Naive B cell (primary cell): ENCODE measurements around the gene SHROOM3. TPM values are rescaled to one million over a fixed set of nuclear protein-coding genes. Genes with fewer than 3 reads are reported as not detected.
A peak's percentile ranks its signal among the peaks of the same experiment; 100 is the strongest.

Experiments
- ATAC-seq, 2 donors: fragments of 150-1000 bp; cut with Tn5 transposase; 2 replicates each; pipeline ENCODE4 v1.10.0; 2021; ENCODE audit warnings: low read depth in 2 of 2, mild to moderate bottlenecking in 2 of 2, moderate library complexity in 2 of 2
- DNase-seq: peaks from one replicate; pipeline ENCODE4 v3.0.0; 2022
- H3K27ac Mint-ChIP-seq, 6 donors: one replicate each; pipeline ENCODE4 v1.8.0; 2020 to 2022; ENCODE audit warnings: mild to moderate bottlenecking in 6 of 6, mixed read lengths in 6 of 6, moderate library complexity in 5 of 6, inconsistent platforms in 2 of 6
- H3K27me3 Mint-ChIP-seq, 3 donors: one replicate each; pipeline ENCODE4 v1.8.0; 2021 to 2022; ENCODE audit warnings: mixed read lengths in 3 of 3, mild to moderate bottlenecking in 1 of 3
- H3K36me3 Mint-ChIP-seq, 2 donors: one replicate each; pipeline ENCODE4 v1.8.0; 2020 to 2022; ENCODE audit warnings: mixed read lengths in 2 of 2, inconsistent platforms in 1 of 2, mild to moderate bottlenecking in 1 of 2
- H3K4me1 Mint-ChIP-seq, 3 donors: one replicate each; pipeline ENCODE4 v1.8.0; 2020 to 2022; ENCODE audit warnings: mixed read lengths in 3 of 3, inconsistent platforms in 1 of 3, mild to moderate bottlenecking in 1 of 3, moderate library complexity in 1 of 3
- H3K4me3 Mint-ChIP-seq, 8 donors: one replicate each; pipeline ENCODE4 v1.8.0; 2020 to 2022; ENCODE audit warnings: mild to moderate bottlenecking in 8 of 8, mixed read lengths in 8 of 8, moderate library complexity in 8 of 8, inconsistent platforms in 2 of 8
- H3K9me3 Mint-ChIP-seq, 7 donors: one replicate each; pipeline ENCODE4 v1.8.0; 2020 to 2022; ENCODE audit warnings: mixed read lengths in 7 of 7, mild to moderate bottlenecking in 5 of 7, inconsistent platforms in 2 of 7, moderate library complexity in 1 of 7
- polyA plus RNA-seq, 6 donors: library from polyadenylated mRNA; unstranded; fragments of 300-500 nt; fragmentation: Illumina TruSeq; gene quantifications; one replicate each; pipeline ENCODE4 v1.2.3, GENCODE V29; 2021; ENCODE audit warnings: low read depth in 6 of 6

SHROOM3 gene
- polyA plus RNA-seq, 6 donors from 2014 or later, result 0.40 to 0.95 (median 0.69) TPM; not detected in 3

DNA sequence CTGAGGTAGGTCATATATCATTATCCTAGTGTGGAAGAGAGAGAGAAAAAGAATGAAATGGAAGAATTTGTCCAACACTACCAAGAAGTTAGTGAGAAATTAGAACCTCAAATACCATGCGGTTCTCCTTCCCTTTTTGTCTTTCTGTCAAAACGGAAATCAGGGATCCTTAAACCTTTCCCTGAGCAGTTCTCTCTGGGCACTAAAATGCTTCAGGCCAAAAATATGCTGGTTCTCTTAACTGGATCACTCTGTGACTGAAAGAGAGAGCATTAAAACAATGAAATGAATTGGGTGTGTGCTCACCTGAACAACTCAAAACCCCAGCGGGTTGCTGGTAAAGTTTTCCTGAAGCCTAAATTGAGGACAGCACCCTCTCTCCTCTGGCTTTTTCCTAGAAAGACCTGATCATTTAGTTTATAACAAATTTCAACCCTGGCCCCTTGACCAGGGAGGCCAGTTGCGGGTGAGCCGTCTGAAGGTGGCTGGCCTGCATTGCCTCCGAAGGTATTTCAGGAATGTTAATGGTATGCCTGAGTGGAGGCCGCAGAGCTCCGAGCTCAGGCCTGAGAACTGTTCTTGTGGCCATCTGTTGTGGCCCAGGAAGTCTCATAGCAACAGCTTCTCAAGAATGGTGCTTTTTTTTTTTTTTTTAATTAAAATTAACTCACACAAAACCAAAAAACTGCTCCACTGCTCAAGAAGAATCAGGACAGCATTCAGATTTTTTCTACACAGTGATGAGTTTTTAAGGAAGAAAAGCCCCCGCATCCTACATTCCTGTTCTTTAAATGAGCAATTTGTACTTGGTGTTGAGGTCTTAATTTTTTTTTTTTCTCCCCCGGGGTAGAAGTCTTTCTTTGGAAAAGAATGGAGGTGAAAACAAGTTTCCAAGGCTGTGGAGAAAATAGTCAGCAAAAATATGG lies 155.1 kb downstream of the SHROOM3 start:
- peaks cover 0 to 13% (median 8%) of the 10 kb centered on the region in 3 donors for H3K4me1 Mint-ChIP-seq
- no peaks in the 10 kb centered on the region for H3K36me3 Mint-ChIP-seq
- ATAC-seq (no peak), DNase-seq (no peak)
- peaks cover 11 to 24% (median 17%) of the 10 kb centered on the region in 3 donors for H3K27me3 Mint-ChIP-seq
- no peak overlapping the region for H3K27ac Mint-ChIP-seq
- H3K4me3 Mint-ChIP-seq, result no peak overlapping the region
- no peaks in the 10 kb centered on the region for H3K9me3 Mint-ChIP-seq

GRCh38 chr4:76590798-76591281 lies 155.8 kb downstream of the SHROOM3 start:
- Mint-ChIP-seq H3K9me3 (no peaks in the 10 kb centered on the region), H3K27me3 (peaks cover 4 to 19% (median 10%) of the 10 kb centered on the region in 3 donors), H3K27ac (no peak overlapping the region), H3K4me3 (no peak overlapping the region), H3K4me1 (peaks cover 0 to 7% (median 5%) of the 10 kb centered on the region in 3 donors), H3K36me3 (no peaks in the 10 kb centered on the region)
- no peak for ATAC-seq
- no peak for DNase-seq

- H3K36me3 Mint-ChIP-seq, result no peaks in the 10 kb centered on the region
- no peak overlapping the region for H3K27ac Mint-ChIP-seq
- no peaks in the 10 kb centered on the region for H3K4me1 Mint-ChIP-seq
- H3K27me3 Mint-ChIP-seq, result peaks cover 0 to 14% (median 2%) of the 10 kb centered on the region in 3 donors
- no peak overlapping the region for H3K4me3 Mint-ChIP-seq
- no peaks in the 10 kb centered on the region for H3K9me3 Mint-ChIP-seq
- ATAC-seq (no peak), DNase-seq (no peak)
These were observed 157.0 kb downstream of the SHROOM3 start for GRCh38 chr4:76591992-76592391.

DNA sequence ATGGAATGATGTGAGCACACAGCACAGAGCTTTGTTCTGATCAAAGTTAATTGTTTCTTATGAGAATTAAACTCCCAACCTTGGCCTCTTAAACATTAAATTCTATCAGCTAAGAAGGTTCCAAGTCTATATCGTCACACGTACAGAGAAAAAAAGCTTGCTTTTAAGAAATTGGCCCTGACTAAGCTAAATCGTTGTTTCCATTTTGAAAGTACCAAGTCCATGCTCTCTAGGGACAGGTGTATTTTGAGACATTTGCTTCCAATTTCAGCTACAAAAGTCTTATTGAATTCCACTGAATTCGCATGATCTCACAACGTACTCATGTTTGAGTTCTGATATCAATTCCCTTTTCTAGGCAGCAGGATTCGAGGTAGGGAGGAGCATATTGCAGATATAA lies 157.4 kb downstream of the SHROOM3 start:
- Mint-ChIP-seq H3K4me3 (no peak overlapping the region), H3K36me3 (no peaks in the 10 kb centered on the region), H3K27ac (no peak overlapping the region), H3K9me3 (no peaks in the 10 kb centered on the region), H3K4me1 (no peaks in the 10 kb centered on the region), H3K27me3 (peaks cover 0 to 14% (median 0%) of the 10 kb centered on the region in 3 donors)
- no peak for DNase-seq
- no peak for ATAC-seq

DNA sequence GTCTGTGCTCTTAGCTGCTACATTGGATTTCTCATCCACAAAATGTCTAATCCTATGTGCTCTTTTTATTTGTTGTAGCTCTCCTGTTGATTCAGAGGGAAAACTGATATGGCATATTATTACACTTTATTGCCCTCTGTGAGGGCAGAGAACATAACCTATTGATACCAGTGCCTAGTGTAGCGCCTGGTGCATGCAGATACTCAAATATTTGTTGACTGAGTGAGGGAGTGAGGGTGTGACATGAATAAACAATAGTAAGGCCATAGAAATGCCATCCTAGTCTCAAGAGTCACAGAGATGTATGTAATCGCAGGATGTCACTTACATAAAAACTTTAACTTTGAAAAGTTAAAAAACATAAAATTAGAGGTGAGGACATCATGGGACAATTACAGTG lies 159.1 kb downstream of the SHROOM3 start:
- H3K9me3 Mint-ChIP-seq, result no peaks in the 10 kb centered on the region
- H3K4me1 Mint-ChIP-seq, result no peaks in the 10 kb centered on the region
- no peak for ATAC-seq
- H3K36me3 Mint-ChIP-seq, result no peaks in the 10 kb centered on the region
- H3K4me3 Mint-ChIP-seq, result no peak overlapping the region
- DNase-seq, result no peak
- no peak overlapping the region for H3K27ac Mint-ChIP-seq
- peaks cover 0 to 13% (median 0%) of the 10 kb centered on the region in 3 donors for H3K27me3 Mint-ChIP-seq

DNA sequence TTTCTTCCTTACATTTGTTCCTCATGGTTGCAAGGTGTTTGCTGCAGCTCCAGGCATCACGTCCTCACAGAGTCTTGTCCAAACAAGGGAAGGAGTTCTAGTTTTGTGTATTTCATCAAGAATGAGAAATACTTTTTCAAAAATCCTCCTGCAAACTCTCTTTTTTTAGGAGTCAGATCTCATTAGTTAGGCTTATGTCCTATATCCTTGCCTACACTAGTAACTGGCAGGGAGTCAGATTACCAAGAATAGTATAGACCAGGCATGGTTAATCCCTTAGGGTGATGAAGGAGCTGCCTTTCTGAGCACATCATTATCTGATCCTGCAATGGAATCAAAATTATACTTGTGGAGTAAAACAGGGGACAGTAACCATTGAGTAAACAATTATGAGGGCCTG lies 160.4 kb downstream of the SHROOM3 start:
- no peaks in the 10 kb centered on the region for H3K9me3 Mint-ChIP-seq
- peaks cover 0 to 13% (median 0%) of the 10 kb centered on the region in 3 donors for H3K27me3 Mint-ChIP-seq
- no peaks in the 10 kb centered on the region for H3K4me1 Mint-ChIP-seq
- H3K4me3 Mint-ChIP-seq, result no peak overlapping the region
- DNase-seq (no peak), ATAC-seq (no peak)
- no peaks in the 10 kb centered on the region for H3K36me3 Mint-ChIP-seq
- no peak overlapping the region for H3K27ac Mint-ChIP-seq

DNA sequence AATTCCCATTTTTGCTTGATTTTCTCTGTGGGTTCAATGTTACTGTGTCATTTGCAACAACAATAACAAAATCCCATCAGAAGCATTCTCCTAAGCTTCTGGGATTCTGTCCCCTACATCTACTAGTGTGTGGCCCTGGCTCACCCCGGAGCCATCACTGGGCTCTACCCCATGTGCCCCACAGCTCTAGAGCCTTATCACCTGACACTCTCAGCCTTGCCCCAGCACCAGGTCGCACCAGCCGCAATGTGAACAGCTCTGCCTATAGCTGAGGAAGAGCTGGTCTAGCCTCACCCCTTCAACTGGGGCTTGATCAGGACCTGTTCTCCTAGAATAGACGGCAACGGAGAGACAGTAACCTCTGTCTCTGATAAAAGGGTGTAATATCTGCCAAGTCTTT lies 161.7 kb downstream of the SHROOM3 start:
- ATAC-seq (no peak), DNase-seq (no peak)
- Mint-ChIP-seq H3K4me3 (no peak overlapping the region), H3K36me3 (no peaks in the 10 kb centered on the region), H3K4me1 (no peaks in the 10 kb centered on the region), H3K9me3 (no peaks in the 10 kb centered on the region), H3K27ac (no peak overlapping the region), H3K27me3 (peaks cover 0 to 13% (median 0%) of the 10 kb centered on the region in 3 donors)

DNA sequence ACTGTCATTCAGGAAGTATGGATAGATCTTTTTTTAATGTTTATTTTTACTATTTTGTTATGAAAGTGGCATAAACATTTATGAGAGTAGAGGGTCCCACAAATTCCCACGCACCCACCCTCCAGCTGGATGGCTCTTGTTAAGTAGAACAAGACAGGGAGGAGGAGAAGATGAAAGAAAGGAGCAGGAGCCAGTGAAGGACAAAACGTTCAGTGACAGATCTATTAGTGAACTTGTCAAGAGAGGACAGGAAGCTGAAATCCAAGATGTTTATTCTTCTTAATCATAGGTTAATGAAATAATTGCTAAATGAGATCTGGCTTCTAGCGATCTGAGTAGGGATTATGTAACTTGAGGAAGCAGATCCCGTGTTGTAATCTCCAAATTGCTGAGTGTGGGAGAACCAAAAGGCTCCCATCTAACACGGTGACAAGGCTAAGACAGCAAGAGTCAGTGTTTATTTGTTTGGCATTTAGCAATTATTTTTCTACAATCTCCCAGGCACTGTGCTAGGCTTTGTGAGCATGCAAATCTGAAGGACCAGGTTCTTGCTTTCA lies 162.5 kb downstream of the SHROOM3 start:
- no peak for ATAC-seq
- peak overlapping the region in 1 of 8 donors; percentile 44 for H3K4me3 Mint-ChIP-seq
- no peak for DNase-seq
- H3K9me3 Mint-ChIP-seq, result no peaks in the 10 kb centered on the region
- peaks cover 0 to 13% (median 0%) of the 10 kb centered on the region in 3 donors for H3K27me3 Mint-ChIP-seq
- H3K4me1 Mint-ChIP-seq, result no peaks in the 10 kb centered on the region
- H3K36me3 Mint-ChIP-seq, result no peaks in the 10 kb centered on the region
- H3K27ac Mint-ChIP-seq, result no peak overlapping the region

DNA sequence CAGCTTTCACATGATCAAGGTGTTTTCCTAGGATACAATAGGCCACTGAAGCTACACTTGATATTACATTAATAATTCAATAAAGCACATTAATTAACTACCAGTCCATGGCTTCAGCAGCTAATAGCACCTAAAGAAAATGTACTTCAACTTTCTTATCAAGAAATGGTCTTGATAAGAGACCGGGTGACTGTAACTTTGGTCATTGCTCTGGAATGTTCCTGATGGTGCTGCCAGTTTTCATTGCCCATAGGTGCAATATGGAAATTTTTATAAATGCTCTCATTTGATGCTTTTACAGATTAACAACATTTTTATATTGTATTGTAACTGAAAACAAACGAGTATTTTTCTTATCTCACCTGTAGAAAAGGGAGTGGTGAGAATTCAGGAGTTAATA lies 165.4 kb downstream of the SHROOM3 start:
- ATAC-seq (no peak), DNase-seq (no peak)
- Mint-ChIP-seq H3K4me1 (no peaks in the 10 kb centered on the region), H3K36me3 (no peaks in the 10 kb centered on the region), H3K9me3 (no peaks in the 10 kb centered on the region), H3K27me3 (peaks cover 0 to 8% (median 0%) of the 10 kb centered on the region in 3 donors), H3K27ac (no peak overlapping the region), H3K4me3 (no peak overlapping the region)

DNA sequence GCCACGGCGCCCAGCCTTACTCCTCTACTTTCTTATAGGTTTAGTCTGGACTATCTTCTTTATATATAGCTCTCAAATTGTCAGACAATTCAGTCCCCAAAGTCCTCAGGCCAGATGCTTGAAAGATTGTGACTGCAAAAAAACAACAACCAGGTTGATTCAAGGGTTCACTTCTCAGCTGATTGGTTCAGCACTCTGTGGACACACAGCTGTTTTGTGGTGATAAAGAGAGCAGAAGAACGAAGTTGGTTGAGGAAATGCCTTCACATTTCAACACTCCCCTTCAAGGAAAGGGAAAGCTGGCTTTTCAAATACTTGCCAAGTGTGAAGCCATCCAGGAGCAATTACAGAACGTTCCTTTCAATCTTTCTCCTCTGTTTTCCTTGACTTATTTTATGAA lies 166.8 kb downstream of the SHROOM3 start:
- Mint-ChIP-seq H3K4me3 (no peak overlapping the region), H3K9me3 (no peaks in the 10 kb centered on the region), H3K4me1 (peaks cover 0 to 1% (median under 1%) of the 10 kb centered on the region in 3 donors), H3K36me3 (no peaks in the 10 kb centered on the region), H3K27ac (no peak overlapping the region), H3K27me3 (peaks cover 0 to 8% (median 0%) of the 10 kb centered on the region in 3 donors)
- ATAC-seq, result no peak
- no peak for DNase-seq

GRCh38 chr4:76605099-76605563 lies 170.1 kb downstream of the SHROOM3 start:
- Mint-ChIP-seq H3K27ac (no peak overlapping the region), H3K36me3 (no peaks in the 10 kb centered on the region), H3K9me3 (no peaks in the 10 kb centered on the region), H3K4me1 (peaks cover 7 to 23% (median 17%) of the 10 kb centered on the region in 3 donors), H3K4me3 (no peak overlapping the region), H3K27me3 (no peaks in the 10 kb centered on the region)
- DNase-seq (no peak), ATAC-seq (no peak)

DNA sequence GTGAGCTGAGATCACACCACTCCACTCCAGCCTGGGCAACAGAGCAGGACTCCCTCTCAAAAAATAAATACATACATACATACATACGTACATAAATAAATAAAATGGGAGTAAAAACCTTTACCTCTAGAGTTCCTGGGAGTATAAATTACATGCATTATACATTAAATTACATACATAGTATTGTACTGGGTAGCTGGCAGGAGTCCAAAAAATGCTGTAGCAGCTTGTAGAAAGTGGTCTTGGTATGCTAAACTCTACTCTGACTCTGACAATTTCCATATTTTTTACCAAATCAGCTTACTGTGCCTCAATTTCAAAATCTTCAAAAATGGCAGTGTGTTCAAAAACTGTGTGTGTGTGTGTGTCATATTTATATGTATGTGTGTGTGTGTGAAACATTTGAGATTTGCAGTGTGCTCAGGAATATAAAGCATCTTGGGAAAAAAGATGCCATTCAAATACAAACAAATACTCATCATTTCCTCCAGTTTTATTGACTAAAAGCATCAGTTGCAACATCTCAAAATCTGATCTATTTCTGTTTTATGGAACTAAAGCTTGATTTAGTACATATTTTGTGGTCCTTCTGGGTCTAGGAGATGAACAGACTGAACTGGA lies 171.7 kb downstream of the SHROOM3 start:
- Mint-ChIP-seq H3K4me1 (peaks cover 7 to 23% (median 17%) of the 10 kb centered on the region in 3 donors), H3K27ac (peak overlapping the region in 2 of 6 donors; percentile 47 to 48), H3K27me3 (no peaks in the 10 kb centered on the region), H3K9me3 (no peaks in the 10 kb centered on the region), H3K4me3 (no peak overlapping the region), H3K36me3 (no peaks in the 10 kb centered on the region)
- ATAC-seq (no peak), DNase-seq (no peak)

- Mint-ChIP-seq H3K4me3 (no peak overlapping the region), H3K9me3 (no peaks in the 10 kb centered on the region), H3K27ac (peak overlapping the region in 2 of 6 donors; percentile 47 to 48), H3K27me3 (no peaks in the 10 kb centered on the region), H3K36me3 (no peaks in the 10 kb centered on the region), H3K4me1 (peaks cover 7 to 23% (median 17%) of the 10 kb centered on the region in 3 donors)
- DNase-seq (no peak), ATAC-seq (no peak)
These were observed 172.3 kb downstream of the SHROOM3 start for GRCh38 chr4:76607266-76607799.
